Esophagus (tissue), 2 donors: Measurements from ENCODE around the gene SLC25A25. TPM values are rescaled to one million over a fixed set of nuclear protein-coding genes. Genes with fewer than 3 reads are reported as not detected.

Experiments
- H3K27ac ChIP-seq, 2 donors: one replicate each; pipeline ENCODE4 v1.5.1; 2013; ENCODE audit warnings: low read depth in 2 of 2, mild to moderate bottlenecking in 2 of 2, inconsistent platforms in 1 of 2, low read length in 1 of 2, moderate library complexity in 1 of 2
- H3K27me3 ChIP-seq, 2 donors: one replicate each; pipeline ENCODE4 v1.6.1; 2013; ENCODE audit warnings: low read length in 2 of 2, control low read depth in 1 of 2, mild to moderate bottlenecking in 1 of 2; ENCODE audit not compliant: insufficient read depth in 2 of 2, control insufficient read depth in 1 of 2
- H3K36me3 ChIP-seq, 2 donors: one replicate each; pipeline ENCODE4 v1.6.1; 2013; ENCODE audit warnings: low read length in 1 of 2; ENCODE audit not compliant: control insufficient read depth in 2 of 2, insufficient read depth in 2 of 2
- H3K4me1 ChIP-seq, 2 donors: one replicate each; pipeline ENCODE4 v1.6.1; 2013; ENCODE audit warnings: low read length in 1 of 2; ENCODE audit not compliant: control insufficient read depth in 2 of 2, insufficient read depth in 2 of 2
- H3K4me3 ChIP-seq, 2 donors: one replicate each; pipeline ENCODE4 v1.5.1; 2013; ENCODE audit warnings: low read length in 2 of 2, mild to moderate bottlenecking in 2 of 2, low read depth in 1 of 2, moderate library complexity in 1 of 2
- H3K9me3 ChIP-seq, 2 donors: one replicate each; pipeline ENCODE4 v1.6.1; 2013; ENCODE audit warnings: mild to moderate bottlenecking in 2 of 2, low read depth in 1 of 2, low read length in 1 of 2, moderate library complexity in 1 of 2; ENCODE audit not compliant: control insufficient read depth in 2 of 2, insufficient read depth in 1 of 2
- WGBS, 2 donors: extraction: QIAGEN DNeasy Blood & Tissue Kit; methylation state at CpG; one replicate each; pipeline ENCODE4 v1.1.7; 2013; 5-methylcytosine and 5-hydroxymethylcytosine counted together
- polyA plus RNA-seq, 2 donors: library from polyadenylated mRNA; stranded (reverse); fragments of 200-250 nt; gene quantifications; one replicate each; pipeline ENCODE4 v1.2.3, GENCODE V29; 2013
- donor health status: healthy with polysubstance abuse.
- donor health status: Bipolar disorder and iron deficiency.

Gene SLC25A25
- polyA plus RNA-seq, 2 donors = 9.6 to 10.0 TPM

DNA sequence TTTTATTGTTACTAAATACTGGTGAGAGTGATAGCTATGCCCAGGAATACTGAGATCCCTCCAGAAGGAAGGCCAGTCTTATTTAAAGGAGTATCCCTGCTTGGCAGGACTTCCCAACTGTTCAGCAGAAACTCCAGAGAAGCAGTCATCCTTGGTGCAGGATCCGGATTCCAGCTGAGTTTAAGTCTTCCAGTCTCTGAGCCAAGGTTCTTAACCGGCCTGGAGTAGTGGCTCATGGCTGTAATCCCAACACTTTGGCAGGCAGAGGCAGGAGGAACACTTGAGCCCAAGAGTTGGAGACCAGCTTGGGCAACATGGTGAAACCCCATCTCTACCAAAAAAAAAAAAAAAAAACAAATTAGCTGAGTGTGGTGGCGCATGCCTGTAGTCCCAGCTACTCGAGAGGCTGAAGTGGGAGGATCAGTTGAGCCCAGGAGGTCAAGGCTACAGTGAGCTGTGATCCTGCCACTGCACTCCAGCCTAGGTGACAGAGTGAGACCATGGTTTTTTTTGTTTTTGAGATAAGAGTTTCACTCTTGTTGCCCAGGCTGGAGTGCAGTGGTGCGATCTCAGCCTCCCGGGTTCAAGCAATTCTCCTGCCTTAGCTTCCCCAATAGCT lies 8.6 kb upstream of the SLC25A25 start:
- H3K36me3 ChIP-seq = peaks cover 0 to 21% of the 10 kb centered on the region in 2 donors
- H3K27ac ChIP-seq = peak overlapping the region in 1 of 2 donors; percentile 51
- WGBS, 2 donors = 76 to 82% methylated on average over 6 of the region's 6 CpGs
- no peaks in the 10 kb centered on the region for H3K27me3 ChIP-seq
- no peaks in the 10 kb centered on the region for H3K9me3 ChIP-seq
- H3K4me1 ChIP-seq = peaks cover 0 to 8% of the 10 kb centered on the region in 2 donors
- no peak overlapping the region for H3K4me3 ChIP-seq

GRCh38 chr9:128061275-128061960 lies 6.6 kb upstream of the SLC25A25 start:
- WGBS, 2 donors = 64% methylated on average over 13 of the region's 13 CpGs
- Histone ChIP-seq H3K4me3 (no peak overlapping the region), H3K36me3 (peaks cover 0 to 21% of the 10 kb centered on the region in 2 donors), H3K4me1 (peaks cover 6 to 10% of the 10 kb centered on the region in 2 donors), H3K9me3 (no peaks in the 10 kb centered on the region), H3K27ac (peak overlapping the region; percentile 40), H3K27me3 (no peaks in the 10 kb centered on the region)

GRCh38 chr9:128062279-128062678 lies 5.8 kb upstream of the SLC25A25 start:
- Histone ChIP-seq H3K9me3 (no peaks in the 10 kb centered on the region), H3K27me3 (no peaks in the 10 kb centered on the region), H3K36me3 (peaks cover 0 to 21% of the 10 kb centered on the region in 2 donors), H3K27ac (no peak overlapping the region), H3K4me3 (no peak overlapping the region), H3K4me1 (peaks cover 8 to 14% of the 10 kb centered on the region in 2 donors)
- 70 to 72% methylated on average over 6 of the region's 6 CpGs for WGBS, 2 donors

DNA sequence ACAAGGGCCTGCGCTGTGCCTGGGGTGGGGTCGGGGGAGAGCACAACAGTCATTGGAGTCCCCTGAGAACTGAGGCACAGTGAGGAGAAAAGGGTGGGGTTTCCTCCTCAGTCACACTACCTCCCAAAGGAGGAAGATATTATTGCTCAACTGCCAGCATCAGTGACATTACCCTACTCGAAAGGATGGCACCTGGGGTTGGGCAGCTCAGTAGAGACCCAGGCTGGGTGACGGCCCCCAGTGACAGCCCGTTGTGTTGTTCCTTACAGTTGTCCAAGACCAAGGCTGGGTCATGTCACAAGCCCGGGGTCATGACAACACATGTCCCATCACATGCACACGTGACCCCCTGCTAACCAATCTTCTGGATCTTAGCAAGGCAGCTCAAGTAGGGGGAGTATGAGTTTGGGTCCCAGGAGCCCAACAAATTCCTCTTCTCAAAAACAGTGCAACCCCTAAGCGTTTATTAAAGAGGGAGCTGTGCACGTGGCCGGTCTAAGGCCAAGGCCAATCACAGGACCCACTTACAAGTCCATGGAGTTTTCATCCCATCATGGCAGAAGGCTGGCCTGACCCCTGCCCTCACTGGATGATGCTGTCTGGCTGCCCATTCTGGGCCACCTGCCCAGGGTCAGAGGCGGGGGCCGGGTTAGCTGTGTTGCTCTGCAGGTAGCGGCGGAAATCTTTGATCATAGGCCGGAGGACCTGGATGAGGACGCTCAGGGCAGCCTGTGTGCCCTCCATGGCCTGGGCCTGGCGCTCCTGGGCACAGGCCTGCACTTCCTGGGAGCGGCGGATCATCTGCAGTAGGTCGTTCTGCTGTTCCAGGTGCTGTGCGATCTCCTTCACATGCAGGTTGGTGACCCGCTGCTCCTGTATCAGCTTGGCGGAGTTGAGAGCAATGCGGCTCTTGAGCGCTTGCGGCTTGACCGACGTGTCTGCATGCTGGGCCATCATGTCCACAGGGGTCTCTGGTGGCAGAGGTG lies 4.9 kb upstream of the SLC25A25 start:
- Histone ChIP-seq H3K27ac (no peak overlapping the region), H3K4me1 (peaks cover 8 to 14% of the 10 kb centered on the region in 2 donors)
- WGBS, 2 donors = 93 to 94% methylated on average over 28 of the region's 28 CpGs

GRCh38 chr9:128065907-128066712 lies 1.9 kb upstream of the SLC25A25 start:
- Histone ChIP-seq H3K36me3 (peaks cover 0 to 21% of the 10 kb centered on the region in 2 donors), H3K27ac (peak overlapping the region in 1 of 2 donors; percentile 95), H3K9me3 (no peaks in the 10 kb centered on the region), H3K27me3 (no peaks in the 10 kb centered on the region), H3K4me1 (peaks cover 8 to 14% of the 10 kb centered on the region in 2 donors), H3K4me3 (peak overlapping the region; percentile 48 to 51)
- WGBS, 2 donors = 91 to 92% methylated on average over 18 of the region's 18 CpGs

More for the DNA sequence above, 4.9 kb upstream of the SLC25A25 start:
- Histone ChIP-seq H3K36me3 (peaks cover 0 to 21% of the 10 kb centered on the region in 2 donors), H3K4me3 (no peak overlapping the region), H3K27me3 (no peaks in the 10 kb centered on the region), H3K9me3 (no peaks in the 10 kb centered on the region)

DNA sequence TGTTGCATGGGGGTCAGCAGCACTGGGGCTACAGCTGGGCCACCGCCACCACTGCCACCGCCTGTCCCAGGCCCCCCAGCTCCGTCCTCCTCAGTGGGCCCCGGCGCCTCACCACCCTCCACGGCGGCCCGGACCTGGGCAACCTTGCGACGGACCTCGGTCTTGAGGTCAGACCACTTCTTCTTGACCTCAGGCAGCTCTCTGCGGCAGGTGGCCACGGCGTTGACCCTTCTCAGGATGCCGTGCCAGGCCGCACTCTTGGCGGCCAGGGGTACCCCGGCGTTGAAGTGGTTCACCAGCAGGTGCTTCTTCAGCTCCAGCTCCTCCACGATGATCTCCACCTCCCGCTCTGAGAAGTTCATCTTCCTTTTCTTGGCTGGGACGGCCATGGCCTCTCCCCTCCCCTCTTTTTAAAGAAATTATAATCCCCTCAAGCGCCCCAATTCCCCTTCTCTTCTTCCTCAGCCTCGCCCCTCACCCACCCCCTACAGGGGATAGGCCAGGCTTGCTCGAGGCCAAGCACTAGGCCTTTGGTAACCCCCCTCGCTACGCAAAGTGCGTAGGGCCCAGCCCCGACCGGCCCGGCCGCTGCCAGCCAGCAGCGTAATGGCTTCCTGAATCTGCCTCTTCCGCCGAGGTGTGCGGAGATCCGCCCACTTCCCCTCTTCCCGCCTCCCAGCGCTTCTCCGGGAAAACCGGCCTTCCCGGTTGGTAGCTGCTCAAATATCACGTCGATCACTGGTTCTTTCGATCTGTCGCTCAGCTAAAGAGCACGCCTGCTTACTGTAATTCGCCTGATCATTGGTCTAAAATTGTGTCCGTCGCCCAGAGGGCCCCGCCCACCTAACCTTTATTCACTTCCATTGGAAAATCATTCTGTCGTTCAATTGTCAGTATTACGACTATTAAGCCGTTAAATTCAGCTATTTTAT lies 1.1 kb upstream of the SLC25A25 start, which contains the start of gene NAIF1:
TSS of gene NAIF1 (minus strand) at position 608 of the 932 bp plus-strand sequence. CDS start at position 389, 219 bp downstream.
- peaks cover 0 to 16% of the 10 kb centered on the region in 2 donors for H3K36me3 ChIP-seq
- peaks cover 8 to 14% of the 10 kb centered on the region in 2 donors for H3K4me1 ChIP-seq
- no peaks in the 10 kb centered on the region for H3K9me3 ChIP-seq
- WGBS, 2 donors = 33 to 35% methylated on average over 53 to 54 of the region's 54 CpGs
- peak within 1 kb of the TSS; percentile 79 to 98 for H3K4me3 ChIP-seq
- no peaks in the 10 kb centered on the region for H3K27me3 ChIP-seq
- peak within 1 kb of the TSS; percentile 95 to 99 for H3K27ac ChIP-seq

DNA sequence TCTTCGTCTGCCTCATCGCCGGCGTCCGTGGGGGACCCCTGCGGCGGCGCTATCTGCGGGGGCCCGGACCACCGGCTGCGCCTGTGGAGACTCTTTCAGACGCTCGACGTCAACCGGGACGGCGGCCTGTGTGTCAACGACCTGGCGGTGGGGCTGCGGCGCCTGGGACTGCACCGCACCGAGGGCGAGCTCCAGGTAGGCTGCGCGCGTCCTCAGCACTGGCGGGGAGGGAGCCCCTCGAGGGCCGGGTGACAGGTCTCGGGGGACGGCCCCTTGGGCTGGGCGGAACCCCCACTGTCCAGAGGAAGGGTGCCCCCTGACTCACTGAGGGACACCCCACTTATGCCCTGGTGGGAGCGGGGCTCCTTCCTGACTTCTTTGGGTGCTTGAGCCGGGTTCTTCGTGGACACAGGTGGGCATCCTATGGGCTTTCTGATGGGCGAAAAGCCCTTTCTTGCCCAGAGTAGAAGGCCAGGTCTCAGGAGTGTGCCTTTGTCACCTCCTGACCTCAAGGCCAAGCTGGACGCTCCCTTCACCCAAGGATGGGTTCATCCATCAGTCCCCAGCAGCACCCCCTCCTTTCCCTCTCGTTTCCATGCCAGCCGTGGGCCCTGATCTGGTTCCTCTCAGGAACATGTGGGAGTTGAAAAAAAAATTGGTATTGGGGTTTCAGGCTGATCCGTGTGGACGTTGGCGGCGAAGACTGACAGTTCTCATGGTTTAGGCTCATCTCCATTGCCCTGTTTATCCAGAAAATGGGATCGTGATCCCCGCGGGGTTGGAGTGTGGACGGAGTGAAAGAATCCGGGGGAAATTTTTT lies 564 bp downstream of the SLC25A25 start:
- H3K4me1 ChIP-seq = peaks cover 8 to 14% of the 10 kb centered on the region in 2 donors
- H3K4me3 ChIP-seq = peak overlapping the region; percentile 79 to 98
- 1% methylated on average over 44 to 50 of the region's 50 CpGs for WGBS, 2 donors

More for the DNA sequence above, 564 bp downstream of the SLC25A25 start:
- peak overlapping the region; percentile 94 to 99 for H3K27ac ChIP-seq
- H3K27me3 ChIP-seq = no peaks in the 10 kb centered on the region
- no peaks in the 10 kb centered on the region for H3K9me3 ChIP-seq
- peaks cover 0 to 1% of the 10 kb centered on the region in 2 donors for H3K36me3 ChIP-seq
